ENCODE data around the gene SIKE1. TPM values are rescaled to one million over a fixed set of nuclear protein-coding genes. Genes with fewer than 3 reads are reported as not detected.

The SIKE1 gene
- total and polyA plus RNA-seq, 2 donors from 2014 or later, result 21.2 to 36.8 TPM

DNA sequence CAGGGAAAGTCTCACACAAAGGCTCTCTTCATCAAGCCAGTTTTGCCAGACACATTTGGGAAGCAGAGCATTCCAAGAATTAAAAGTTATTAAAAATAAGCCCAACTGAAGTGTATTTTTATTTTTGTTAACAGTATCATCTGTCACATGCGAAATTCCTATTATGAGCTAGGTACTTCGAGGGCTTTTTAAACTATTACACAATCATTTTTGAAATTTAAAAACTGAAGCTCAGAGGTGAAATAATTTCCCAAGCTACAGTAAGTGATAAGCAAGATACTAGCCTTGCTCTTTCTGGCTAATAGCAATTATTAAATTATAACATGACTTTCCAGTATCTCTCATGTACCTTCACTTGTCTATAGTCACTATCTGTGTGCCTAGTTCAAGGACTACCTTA is 51.9 kb downstream of the SIKE1 start:
- no peak for FAIRE-seq

GRCh38 chr1:114725230-114725629 is 55.3 kb downstream of the SIKE1 start:
- intact Hi-C loops (cut with DNase I), result no loop called here
- H3K9ac ChIP-seq (ENCODE audit: low read length in 3 of 3), result no peak overlapping the region
- no peaks in the 10 kb centered on the region for H3K27me3 ChIP-seq (ENCODE audit: control insufficient read depth, insufficient read depth, low read length)
- no peaks in the 10 kb centered on the region for H3K4me1 ChIP-seq (ENCODE audit: control insufficient read depth in 2 of 3, insufficient read depth in 2 of 3, low read depth in 1 of 3, low read length in 3 of 3)
- H3K4me3 ChIP-seq (ENCODE audit: low read length in 3 of 3), result no peak overlapping the region
- no peak for TF ChIP-seq CTCF (IDR thresholded peaks at IDR 0.05; ENCODE audit: borderline replicate concordance, extremely low read depth, insufficient read depth)
- FAIRE-seq (no peak), DNase-seq (no peak)
- no peak overlapping the region for H3K27ac ChIP-seq (ENCODE audit: low read depth in 2 of 2, low read length in 2 of 2)
- no peaks in the 10 kb centered on the region for H3K9me3 ChIP-seq (ENCODE audit: control insufficient read depth in 2 of 3, insufficient read depth in 1 of 3, low read length in 3 of 3)
- peaks cover 28 to 55% (median 52%) of the 10 kb centered on the region in 3 donors for H3K36me3 ChIP-seq (ENCODE audit: control insufficient read depth in 2 of 3, insufficient read depth in 3 of 3, low read length in 3 of 3)

More for the DNA sequence above, 51.9 kb downstream of the SIKE1 start:
- no peaks in the 10 kb centered on the region for H3K27me3 ChIP-seq (ENCODE audit: control insufficient read depth, insufficient read depth, low read length)
- no peak for DNase-seq
- H3K36me3 ChIP-seq (ENCODE audit: control insufficient read depth in 2 of 3, insufficient read depth in 3 of 3, low read length in 3 of 3), result peaks cover 24 to 53% (median 47%) of the 10 kb centered on the region in 3 donors
- no peak overlapping the region for H3K9ac ChIP-seq (ENCODE audit: low read length in 3 of 3)
- H3K4me3 ChIP-seq (ENCODE audit: low read length in 3 of 3), result no peak overlapping the region
- H3K4me1 ChIP-seq (ENCODE audit: control insufficient read depth in 2 of 3, insufficient read depth in 2 of 3, low read depth in 1 of 3, low read length in 3 of 3), result no peaks in the 10 kb centered on the region
- no peak overlapping the region for H3K27ac ChIP-seq (ENCODE audit: low read depth in 2 of 2, low read length in 2 of 2)
- no peak for TF ChIP-seq CTCF (IDR thresholded peaks at IDR 0.05; ENCODE audit: borderline replicate concordance, extremely low read depth, insufficient read depth)
- intact Hi-C loops (cut with DNase I), result no loop called here
- H3K9me3 ChIP-seq (ENCODE audit: control insufficient read depth in 2 of 3, insufficient read depth in 1 of 3, low read length in 3 of 3), result no peaks in the 10 kb centered on the region

DNA sequence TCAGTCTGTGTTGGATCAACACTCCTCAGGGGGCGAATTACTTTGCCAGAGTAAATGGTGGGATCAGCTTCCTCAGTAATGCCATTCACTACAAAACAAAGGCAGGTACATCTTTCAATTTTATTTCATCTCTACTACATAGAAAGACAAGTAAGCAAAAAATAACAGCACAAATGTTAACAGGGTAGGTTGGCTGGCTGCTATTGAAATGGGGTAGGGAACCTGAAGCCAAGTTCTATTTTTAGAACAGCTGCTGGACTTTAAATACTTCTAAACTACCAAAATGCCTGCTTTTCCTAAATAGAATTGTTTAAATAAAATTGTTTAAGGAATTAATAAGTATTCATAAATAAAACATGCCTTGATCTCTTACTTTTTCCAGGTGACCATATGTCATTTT is 56.6 kb downstream of the SIKE1 start:
- Histone ChIP-seq H3K9ac (ENCODE audit: low read length in 3 of 3) (no peak overlapping the region), H3K27ac (ENCODE audit: low read depth in 2 of 2, low read length in 2 of 2) (no peak overlapping the region), H3K4me3 (ENCODE audit: low read length in 3 of 3) (no peak overlapping the region), H3K36me3 (ENCODE audit: control insufficient read depth in 2 of 3, insufficient read depth in 3 of 3, low read length in 3 of 3) (peaks cover 25 to 68% (median 62%) of the 10 kb centered on the region in 3 donors), H3K27me3 (ENCODE audit: control insufficient read depth, insufficient read depth, low read length) (no peaks in the 10 kb centered on the region), H3K9me3 (ENCODE audit: control insufficient read depth in 2 of 3, insufficient read depth in 1 of 3, low read length in 3 of 3) (no peaks in the 10 kb centered on the region), H3K4me1 (ENCODE audit: control insufficient read depth in 2 of 3, insufficient read depth in 2 of 3, low read depth in 1 of 3, low read length in 3 of 3) (no peaks in the 10 kb centered on the region)
- intact Hi-C loops (cut with DNase I), result no loop called here
- DNase-seq (no peak), FAIRE-seq (no peak)
- TF ChIP-seq CTCF (IDR thresholded peaks at IDR 0.05; ENCODE audit: borderline replicate concordance, extremely low read depth, insufficient read depth), result no peak

DNA sequence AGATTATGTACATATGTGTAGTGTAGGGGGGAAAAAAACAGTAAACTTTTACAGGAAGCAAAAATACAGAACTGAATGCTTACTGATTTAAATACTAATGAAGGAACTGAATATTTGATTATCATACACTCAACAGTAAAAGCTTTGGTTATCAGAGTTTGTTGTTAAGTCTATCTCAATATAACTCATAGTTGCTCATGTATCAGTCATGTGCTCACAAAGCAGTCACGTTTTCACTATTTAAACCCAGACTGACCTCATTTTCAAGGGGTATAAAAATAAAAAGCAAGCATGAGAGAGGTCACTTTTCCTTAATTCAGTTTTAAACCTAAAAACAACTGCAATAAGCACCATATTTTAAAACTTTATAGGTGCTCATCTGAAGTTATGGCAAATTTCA is 57.0 kb downstream of the SIKE1 start:
- intact Hi-C loops (cut with DNase I), result no loop called here
- Histone ChIP-seq H3K27me3 (ENCODE audit: control insufficient read depth, insufficient read depth, low read length) (no peaks in the 10 kb centered on the region), H3K36me3 (ENCODE audit: control insufficient read depth in 2 of 3, insufficient read depth in 3 of 3, low read length in 3 of 3) (peaks cover 23 to 72% (median 63%) of the 10 kb centered on the region in 3 donors), H3K9ac (ENCODE audit: low read length in 3 of 3) (no peak overlapping the region), H3K4me1 (ENCODE audit: control insufficient read depth in 2 of 3, insufficient read depth in 2 of 3, low read depth in 1 of 3, low read length in 3 of 3) (no peaks in the 10 kb centered on the region), H3K27ac (ENCODE audit: low read depth in 2 of 2, low read length in 2 of 2) (no peak overlapping the region), H3K4me3 (ENCODE audit: low read length in 3 of 3) (no peak overlapping the region), H3K9me3 (ENCODE audit: control insufficient read depth in 2 of 3, insufficient read depth in 1 of 3, low read length in 3 of 3) (no peaks in the 10 kb centered on the region)
- FAIRE-seq, result no peak
- no peak for DNase-seq
- no peak for TF ChIP-seq CTCF (IDR thresholded peaks at IDR 0.05; ENCODE audit: borderline replicate concordance, extremely low read depth, insufficient read depth)

All from kidney (tissue), 14 donors.